HepG2 (cell line): ENCODE data around the gene CMTM4. TPM values are rescaled to one million over a fixed set of nuclear protein-coding genes. Genes with fewer than 3 reads are reported as not detected.

Experiments
- HIVEP1 ChIP-seq: sonication (generic); formaldehyde crosslinking; IDR thresholded peaks from 2 replicates; pipeline ENCODE4 v1.4.0; 2020; ENCODE audit warnings: mild to moderate bottlenecking, missing genetic modification reagents
- SP140L ChIP-seq: sonication (generic); formaldehyde crosslinking; IDR thresholded peaks from 2 replicates; pipeline ENCODE4 v1.4.0; 2020; ENCODE audit warnings: missing genetic modification reagents, borderline replicate concordance
- SPEN ChIP-seq: sonication (generic); formaldehyde crosslinking; IDR thresholded peaks from 2 replicates; pipeline ENCODE4 v1.5.1; 2020; ENCODE audit warnings: low read depth, mild to moderate bottlenecking, missing genetic modification reagents
- TEAD2 ChIP-seq: sonication (generic); formaldehyde crosslinking; IDR thresholded peaks from 2 replicates; pipeline ENCODE4 v1.9.0; 2021; ENCODE audit warnings: missing genetic modification reagents
- TP53 ChIP-seq: sonication (generic); formaldehyde crosslinking; conservative IDR thresholded peaks from 2 replicates; pipeline ENCODE4 v1.4.0; 2020; ENCODE audit warnings: missing genetic modification reagents
- ZNF138 ChIP-seq: sonication (generic); formaldehyde crosslinking; IDR thresholded peaks from 2 replicates; pipeline ENCODE4 v1.5.0; 2020; ENCODE audit warnings: mild to moderate bottlenecking, low read depth, missing genetic modification reagents
- ZNF224 ChIP-seq: sonication (generic); formaldehyde crosslinking; IDR thresholded peaks from 2 replicates; pipeline ENCODE4 v1.5.0; 2020; ENCODE audit warnings: mild to moderate bottlenecking, missing genetic modification reagents
- ZNF557 ChIP-seq: sonication (generic); formaldehyde crosslinking; IDR thresholded peaks from 2 replicates; pipeline ENCODE4 v1.4.0; 2020; ENCODE audit warnings: missing genetic modification reagents
- ZNF558 ChIP-seq: sonication (generic); formaldehyde crosslinking; IDR thresholded peaks from 2 replicates; pipeline ENCODE4 v1.9.0; 2022; ENCODE audit warnings: mild to moderate bottlenecking, missing genetic modification reagents, borderline replicate concordance
- ZNF788 ChIP-seq: sonication (generic); formaldehyde crosslinking; IDR thresholded peaks from 2 replicates; pipeline ENCODE4 v1.5.0; 2020; ENCODE audit warnings: mild to moderate bottlenecking, missing genetic modification reagents, borderline replicate concordance
- polyA plus RNA-seq, 8 experiments: library from polyadenylated mRNA; depleted of rRNA in 3 of 8; stranded (reverse) in 7 of 8; unstranded in 1 of 8; fragments of >200 nt; fragmentation: Illumina TruSeq in 4 of 8; extraction: Trizol in 4 of 8; gene quantifications; 2 replicates each; pipeline versions ENCODE4 v1.2.1 to v1.2.3, GENCODE V29; 2011 to 2016; ENCODE audit warnings: low read depth in 4 of 8, missing spikeins in 1 of 8, mixed read lengths in 1 of 8; ENCODE audit not compliant: insufficient read depth in 1 of 8
- total RNA-seq, 5 experiments: library from RNA; depleted of rRNA; stranded (reverse); fragments of >200 nt; fragmentation: Illumina TruSeq; extraction: Trizol; gene quantifications; 2 replicates each; pipeline ENCODE4 v1.2.3, GENCODE V29; 2016; ENCODE audit warnings: low read depth in 1 of 5
- TF ChIP-seq, protein P1 (sequence below): sonication (generic); formaldehyde crosslinking; IDR thresholded peaks from 2 replicates; pipeline ENCODE4 v1.9.0; 2021; ENCODE audit warnings: missing genetic modification reagents, mild to moderate bottlenecking, borderline replicate concordance
- TF ChIP-seq, protein P2 (sequence below): sonication (generic); formaldehyde crosslinking; IDR thresholded peaks from 2 replicates; pipeline ENCODE4 v1.9.0; 2021; ENCODE audit warnings: missing genetic modification reagents, borderline replicate concordance
- TF ChIP-seq, protein P3 (sequence below): sonication (generic); formaldehyde crosslinking; IDR thresholded peaks from 2 replicates; pipeline ENCODE4 v1.4.0; 2020; ENCODE audit warnings: missing genetic modification reagents
- TF ChIP-seq, protein P4 (sequence below): sonication (generic); formaldehyde crosslinking; IDR thresholded peaks from 2 replicates; pipeline ENCODE4 v1.8.0; 2022; ENCODE audit warnings: mild to moderate bottlenecking, missing genetic modification reagents; ENCODE audit not compliant: insufficient replicate concordance
- TF ChIP-seq, protein P5 (sequence below): IDR thresholded peaks from 2 replicates; pipeline ENCODE4 v1.6.1; 2016; ENCODE audit warnings: missing genetic modification reagents, missing compliant biosample characterization
- TF ChIP-seq, protein P6 (sequence below): sonication (generic); formaldehyde crosslinking; IDR thresholded peaks from 2 replicates; pipeline ENCODE4 v1.9.0; 2021; ENCODE audit warnings: missing genetic modification reagents, borderline replicate concordance
- TF ChIP-seq, protein P7 (sequence below): sonication (generic); formaldehyde crosslinking; IDR thresholded peaks from 2 replicates; pipeline ENCODE4 v1.4.0; 2020; ENCODE audit warnings: missing genetic modification reagents

Gene CMTM4
- total and polyA plus RNA-seq, 2 of the 13 experiments (the other 11 are each of a cell fraction or from before 2014, with no cell fraction given), result 32.0 to 36.3 TPM

DNA sequence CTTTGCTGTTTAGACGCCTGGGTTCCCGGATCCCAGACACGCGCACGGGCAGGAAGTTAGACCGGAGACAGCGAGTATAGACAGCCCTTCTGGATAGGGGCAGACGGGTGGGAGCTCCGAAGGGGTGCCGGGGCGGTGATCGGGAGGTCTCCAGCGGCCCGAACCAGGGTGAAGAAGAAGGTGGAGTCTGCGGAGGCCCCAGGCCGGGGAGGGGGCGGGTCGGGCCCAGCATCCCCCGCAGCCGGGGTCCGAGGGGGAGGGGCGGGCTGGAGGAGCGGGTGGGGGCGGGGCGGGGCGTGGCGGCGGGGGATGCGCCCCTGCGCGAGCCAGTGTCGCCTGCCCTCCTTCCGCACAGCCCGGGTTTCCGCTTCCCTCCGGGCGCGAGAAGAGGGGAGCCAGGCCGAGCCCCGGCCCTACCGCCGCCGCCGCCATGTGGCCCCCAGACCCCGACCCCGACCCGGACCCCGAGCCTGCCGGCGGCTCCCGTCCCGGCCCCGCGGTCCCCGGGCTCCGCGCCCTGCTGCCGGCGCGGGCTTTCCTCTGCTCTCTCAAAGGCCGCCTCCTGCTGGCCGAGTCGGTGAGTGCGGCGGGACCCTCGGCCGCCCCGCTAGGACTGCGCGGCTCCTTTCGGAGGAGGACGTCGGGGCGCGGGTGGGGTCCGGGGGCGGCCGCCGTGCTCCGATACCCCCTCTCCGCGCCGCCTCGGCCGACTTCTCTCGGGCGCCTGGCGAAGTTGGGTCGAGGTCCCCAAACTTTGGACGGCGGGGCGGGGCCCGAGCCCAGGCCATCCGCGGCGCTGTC lies 92.0 kb downstream of the CMTM4 start, which contains the start of gene CMTM3 (continued):
- TF ChIP-seq, protein P1, sequence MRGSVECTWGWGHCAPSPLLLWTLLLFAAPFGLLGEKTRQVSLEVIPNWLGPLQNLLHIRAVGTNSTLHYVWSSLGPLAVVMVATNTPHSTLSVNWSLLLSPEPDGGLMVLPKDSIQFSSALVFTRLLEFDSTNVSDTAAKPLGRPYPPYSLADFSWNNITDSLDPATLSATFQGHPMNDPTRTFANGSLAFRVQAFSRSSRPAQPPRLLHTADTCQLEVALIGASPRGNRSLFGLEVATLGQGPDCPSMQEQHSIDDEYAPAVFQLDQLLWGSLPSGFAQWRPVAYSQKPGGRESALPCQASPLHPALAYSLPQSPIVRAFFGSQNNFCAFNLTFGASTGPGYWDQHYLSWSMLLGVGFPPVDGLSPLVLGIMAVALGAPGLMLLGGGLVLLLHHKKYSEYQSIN (CRISPR knock-in tag), result no peak
- TF ChIP-seq, protein P2, sequence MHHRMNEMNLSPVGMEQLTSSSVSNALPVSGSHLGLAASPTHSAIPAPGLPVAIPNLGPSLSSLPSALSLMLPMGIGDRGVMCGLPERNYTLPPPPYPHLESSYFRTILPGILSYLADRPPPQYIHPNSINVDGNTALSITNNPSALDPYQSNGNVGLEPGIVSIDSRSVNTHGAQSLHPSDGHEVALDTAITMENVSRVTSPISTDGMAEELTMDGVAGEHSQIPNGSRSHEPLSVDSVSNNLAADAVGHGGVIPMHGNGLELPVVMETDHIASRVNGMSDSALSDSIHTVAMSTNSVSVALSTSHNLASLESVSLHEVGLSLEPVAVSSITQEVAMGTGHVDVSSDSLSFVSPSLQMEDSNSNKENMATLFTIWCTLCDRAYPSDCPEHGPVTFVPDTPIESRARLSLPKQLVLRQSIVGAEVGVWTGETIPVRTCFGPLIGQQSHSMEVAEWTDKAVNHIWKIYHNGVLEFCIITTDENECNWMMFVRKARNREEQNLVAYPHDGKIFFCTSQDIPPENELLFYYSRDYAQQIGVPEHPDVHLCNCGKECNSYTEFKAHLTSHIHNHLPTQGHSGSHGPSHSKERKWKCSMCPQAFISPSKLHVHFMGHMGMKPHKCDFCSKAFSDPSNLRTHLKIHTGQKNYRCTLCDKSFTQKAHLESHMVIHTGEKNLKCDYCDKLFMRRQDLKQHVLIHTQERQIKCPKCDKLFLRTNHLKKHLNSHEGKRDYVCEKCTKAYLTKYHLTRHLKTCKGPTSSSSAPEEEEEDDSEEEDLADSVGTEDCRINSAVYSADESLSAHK (CRISPR knock-in tag), result no peak
- TF ChIP-seq ZNF138 (CRISPR knock-in tag), result no peak
- no peak for TF ChIP-seq TP53 (CRISPR knock-in tag)
- 0 out of 2 replicates have a peak, but pooled peaks have one; percentile 41 for TF ChIP-seq ZNF788
- 0 out of 2 replicates have a peak, but pooled peaks have one; percentile 70 for TF ChIP-seq ZNF558 (CRISPR knock-in tag)
- TF ChIP-seq, protein P3, sequence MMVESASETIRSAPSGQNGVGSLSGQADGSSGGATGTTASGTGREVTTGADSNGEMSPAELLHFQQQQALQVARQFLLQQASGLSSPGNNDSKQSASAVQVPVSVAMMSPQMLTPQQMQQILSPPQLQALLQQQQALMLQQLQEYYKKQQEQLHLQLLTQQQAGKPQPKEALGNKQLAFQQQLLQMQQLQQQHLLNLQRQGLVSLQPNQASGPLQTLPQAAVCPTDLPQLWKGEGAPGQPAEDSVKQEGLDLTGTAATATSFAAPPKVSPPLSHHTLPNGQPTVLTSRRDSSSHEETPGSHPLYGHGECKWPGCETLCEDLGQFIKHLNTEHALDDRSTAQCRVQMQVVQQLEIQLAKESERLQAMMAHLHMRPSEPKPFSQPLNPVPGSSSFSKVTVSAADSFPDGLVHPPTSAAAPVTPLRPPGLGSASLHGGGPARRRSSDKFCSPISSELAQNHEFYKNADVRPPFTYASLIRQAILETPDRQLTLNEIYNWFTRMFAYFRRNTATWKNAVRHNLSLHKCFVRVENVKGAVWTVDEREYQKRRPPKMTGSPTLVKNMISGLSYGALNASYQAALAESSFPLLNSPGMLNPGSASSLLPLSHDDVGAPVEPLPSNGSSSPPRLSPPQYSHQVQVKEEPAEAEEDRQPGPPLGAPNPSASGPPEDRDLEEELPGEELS, result no peak; the same call in 1 of the 2 replicates
- TF ChIP-seq, protein P4, sequence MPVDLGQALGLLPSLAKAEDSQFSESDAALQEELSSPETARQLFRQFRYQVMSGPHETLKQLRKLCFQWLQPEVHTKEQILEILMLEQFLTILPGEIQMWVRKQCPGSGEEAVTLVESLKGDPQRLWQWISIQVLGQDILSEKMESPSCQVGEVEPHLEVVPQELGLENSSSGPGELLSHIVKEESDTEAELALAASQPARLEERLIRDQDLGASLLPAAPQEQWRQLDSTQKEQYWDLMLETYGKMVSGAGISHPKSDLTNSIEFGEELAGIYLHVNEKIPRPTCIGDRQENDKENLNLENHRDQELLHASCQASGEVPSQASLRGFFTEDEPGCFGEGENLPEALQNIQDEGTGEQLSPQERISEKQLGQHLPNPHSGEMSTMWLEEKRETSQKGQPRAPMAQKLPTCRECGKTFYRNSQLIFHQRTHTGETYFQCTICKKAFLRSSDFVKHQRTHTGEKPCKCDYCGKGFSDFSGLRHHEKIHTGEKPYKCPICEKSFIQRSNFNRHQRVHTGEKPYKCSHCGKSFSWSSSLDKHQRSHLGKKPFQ (CRISPR knock-in tag), result peak; percentile 7
- TF ChIP-seq HIVEP1, result no peak
- TF ChIP-seq, protein P5, sequence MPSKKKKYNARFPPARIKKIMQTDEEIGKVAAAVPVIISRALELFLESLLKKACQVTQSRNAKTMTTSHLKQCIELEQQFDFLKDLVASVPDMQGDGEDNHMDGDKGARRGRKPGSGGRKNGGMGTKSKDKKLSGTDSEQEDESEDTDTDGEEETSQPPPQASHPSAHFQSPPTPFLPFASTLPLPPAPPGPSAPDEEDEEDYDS (CRISPR knock-in tag), result no peak
- 0 out of 2 replicates have a peak, but pooled peaks have one; percentile 19 for TF ChIP-seq SPEN (CRISPR knock-in tag)
- TF ChIP-seq ZNF224, result no peak
- no peak for TF ChIP-seq TEAD2 (CRISPR knock-in tag)
- TF ChIP-seq, protein P6, sequence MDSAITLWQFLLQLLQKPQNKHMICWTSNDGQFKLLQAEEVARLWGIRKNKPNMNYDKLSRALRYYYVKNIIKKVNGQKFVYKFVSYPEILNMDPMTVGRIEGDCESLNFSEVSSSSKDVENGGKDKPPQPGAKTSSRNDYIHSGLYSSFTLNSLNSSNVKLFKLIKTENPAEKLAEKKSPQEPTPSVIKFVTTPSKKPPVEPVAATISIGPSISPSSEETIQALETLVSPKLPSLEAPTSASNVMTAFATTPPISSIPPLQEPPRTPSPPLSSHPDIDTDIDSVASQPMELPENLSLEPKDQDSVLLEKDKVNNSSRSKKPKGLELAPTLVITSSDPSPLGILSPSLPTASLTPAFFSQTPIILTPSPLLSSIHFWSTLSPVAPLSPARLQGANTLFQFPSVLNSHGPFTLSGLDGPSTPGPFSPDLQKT (CRISPR knock-in tag), result no peak
- TF ChIP-seq, protein P7, sequence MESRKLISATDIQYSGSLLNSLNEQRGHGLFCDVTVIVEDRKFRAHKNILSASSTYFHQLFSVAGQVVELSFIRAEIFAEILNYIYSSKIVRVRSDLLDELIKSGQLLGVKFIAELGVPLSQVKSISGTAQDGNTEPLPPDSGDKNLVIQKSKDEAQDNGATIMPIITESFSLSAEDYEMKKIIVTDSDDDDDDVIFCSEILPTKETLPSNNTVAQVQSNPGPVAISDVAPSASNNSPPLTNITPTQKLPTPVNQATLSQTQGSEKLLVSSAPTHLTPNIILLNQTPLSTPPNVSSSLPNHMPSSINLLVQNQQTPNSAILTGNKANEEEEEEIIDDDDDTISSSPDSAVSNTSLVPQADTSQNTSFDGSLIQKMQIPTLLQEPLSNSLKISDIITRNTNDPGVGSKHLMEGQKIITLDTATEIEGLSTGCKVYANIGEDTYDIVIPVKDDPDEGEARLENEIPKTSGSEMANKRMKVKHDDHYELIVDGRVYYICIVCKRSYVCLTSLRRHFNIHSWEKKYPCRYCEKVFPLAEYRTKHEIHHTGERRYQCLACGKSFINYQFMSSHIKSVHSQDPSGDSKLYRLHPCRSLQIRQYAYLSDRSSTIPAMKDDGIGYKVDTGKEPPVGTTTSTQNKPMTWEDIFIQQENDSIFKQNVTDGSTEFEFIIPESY (CRISPR knock-in tag), result no peak
- TF ChIP-seq ZNF557 (CRISPR knock-in tag), result no peak
- no peak for TF ChIP-seq SP140L (CRISPR knock-in tag)
